Subcutaneous abdominal adipose tissue (tissue), 5 donors: Measurements from ENCODE around the gene LRFN2.

Source experiments
- H3K27ac ChIP-seq: one replicate; pipeline ENCODE4 v1.7.0; 2013; ENCODE audit warnings: low read depth, mild to moderate bottlenecking, inconsistent platforms, low read length, moderate library complexity
- H3K27me3 ChIP-seq, 5 donors: one replicate each; pipeline ENCODE4 v1.7.0; 2013; ENCODE audit warnings: low read length in 5 of 5, inconsistent platforms in 1 of 5; ENCODE audit not compliant: control insufficient read depth in 5 of 5, insufficient read depth in 4 of 5
- H3K36me3 ChIP-seq, 5 donors: one replicate each; pipeline ENCODE4 v1.7.0; 2013; ENCODE audit warnings: low read length in 5 of 5; ENCODE audit not compliant: control insufficient read depth in 5 of 5, insufficient read depth in 5 of 5
- H3K4me1 ChIP-seq, 5 donors: one replicate each; pipeline ENCODE4 v1.7.0; 2013; ENCODE audit warnings: low read length in 5 of 5, mild to moderate bottlenecking in 3 of 5, moderate library complexity in 1 of 5; ENCODE audit not compliant: control insufficient read depth in 5 of 5, insufficient read depth in 5 of 5
- H3K4me3 ChIP-seq, 5 donors: one replicate each; pipeline ENCODE4 v1.7.0; 2013; ENCODE audit warnings: low read length in 5 of 5, low read depth in 1 of 5
- H3K9ac ChIP-seq, 5 donors: one replicate each; pipeline ENCODE4 v1.7.0; 2013; ENCODE audit warnings: low read length in 5 of 5, mild to moderate bottlenecking in 4 of 5, moderate library complexity in 3 of 5
- H3K9me3 ChIP-seq, 5 donors: one replicate each; pipeline ENCODE4 v1.7.0; 2013; ENCODE audit warnings: low read length in 5 of 5; ENCODE audit not compliant: control insufficient read depth in 5 of 5
- donor health status: healthy.
- donor health status: healthy.
- donor health status: healthy.
- donor health status: healthy.
- donor health status: healthy.

Gene LRFN2

DNA sequence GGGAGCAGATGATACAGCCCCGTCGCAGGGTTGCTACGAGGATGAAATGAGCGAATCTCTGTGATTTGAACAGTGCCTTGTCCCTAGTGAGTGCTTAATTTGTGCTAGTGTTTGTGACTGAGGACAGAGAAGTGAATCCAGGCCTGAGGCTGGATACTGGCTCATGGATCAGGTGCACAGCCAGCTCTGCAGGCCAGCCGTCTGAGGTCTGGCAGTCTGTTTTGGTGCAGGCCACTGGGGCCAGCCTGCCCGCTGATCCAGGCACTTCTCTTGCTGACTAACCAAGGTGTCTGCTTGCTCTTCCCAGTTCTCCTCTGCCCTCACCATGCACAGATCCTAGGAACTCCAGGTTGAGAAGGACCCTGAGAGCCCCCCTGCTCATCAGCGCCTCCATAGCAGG, 181.0 kb downstream of the LRFN2 start:
- H3K36me3 ChIP-seq: no peaks in the 10 kb centered on the region

DNA sequence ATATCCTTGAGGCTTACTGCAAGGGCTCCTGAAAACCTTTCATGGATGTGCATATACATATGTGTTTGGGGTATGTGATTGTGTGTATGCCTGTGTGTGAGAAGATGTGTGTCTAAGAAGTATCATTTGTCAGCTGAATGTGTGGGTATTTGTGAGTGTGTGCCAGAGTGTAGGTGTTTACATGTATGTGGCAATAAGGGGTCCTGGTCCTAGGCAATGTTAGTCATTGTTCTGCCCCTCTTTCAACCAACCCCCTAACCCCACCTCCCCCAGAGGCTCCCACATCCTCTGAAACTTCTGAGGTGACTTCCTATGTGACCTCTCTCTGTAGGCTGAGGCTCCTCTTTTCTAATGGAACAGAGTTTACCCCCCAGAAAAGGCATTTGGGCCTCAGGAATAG, 186.4 kb downstream of the LRFN2 start:
- Histone ChIP-seq H3K27me3 (peaks cover 0 to 2% (median 0%) of the 10 kb centered on the region in 5 donors), H3K4me3 (no peak overlapping the region), H3K36me3 (no peaks in the 10 kb centered on the region), H3K9ac (no peak overlapping the region), H3K27ac (no peak overlapping the region), H3K4me1 (peaks cover 0 to 2% (median 0%) of the 10 kb centered on the region in 5 donors), H3K9me3 (peaks cover 0 to 3% (median 0%) of the 10 kb centered on the region in 5 donors)

More for the DNA sequence above, 181.0 kb downstream of the LRFN2 start:
- Histone ChIP-seq H3K27me3 (peaks cover 0 to 7% (median 0%) of the 10 kb centered on the region in 5 donors), H3K4me1 (no peaks in the 10 kb centered on the region), H3K27ac (no peak overlapping the region), H3K4me3 (no peak overlapping the region), H3K9me3 (peaks cover 0 to under 1% (median 0%) of the 10 kb centered on the region in 5 donors), H3K9ac (no peak overlapping the region)

DNA sequence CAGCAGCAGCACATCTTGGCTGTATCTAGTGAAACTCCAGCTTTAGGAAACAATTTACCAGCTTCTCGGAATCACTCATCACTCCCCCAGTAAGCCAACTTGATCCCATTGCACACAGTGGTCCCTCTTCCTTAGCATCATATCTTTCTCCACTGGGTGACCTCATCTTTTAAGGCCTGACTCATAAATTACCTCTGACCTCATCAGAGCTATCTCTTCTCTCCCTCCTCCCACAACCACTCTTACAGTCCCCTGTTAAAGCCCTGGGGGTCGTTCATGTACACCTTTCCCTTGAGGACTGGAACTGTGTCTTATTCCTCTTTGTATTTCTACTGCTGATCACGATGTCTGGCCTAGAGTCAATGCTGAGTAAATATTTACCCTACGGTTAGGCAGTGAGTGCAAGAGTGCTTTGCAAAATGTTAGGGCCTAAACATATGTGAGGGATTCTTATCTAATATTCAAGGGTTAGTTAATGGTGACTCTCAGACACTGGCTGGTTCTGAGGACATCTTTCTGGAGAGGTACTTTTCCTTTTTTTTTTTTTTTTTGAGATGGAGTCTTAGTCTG, 187.2 kb downstream of the LRFN2 start:
- Histone ChIP-seq H3K4me3 (no peak overlapping the region), H3K9me3 (peaks cover 0 to 3% (median 0%) of the 10 kb centered on the region in 5 donors), H3K27ac (no peak overlapping the region), H3K27me3 (peaks cover 0 to 2% (median 0%) of the 10 kb centered on the region in 5 donors), H3K9ac (no peak overlapping the region), H3K36me3 (no peaks in the 10 kb centered on the region), H3K4me1 (peaks cover 0 to 2% (median 0%) of the 10 kb centered on the region in 5 donors)

GRCh38 chr6:40398810-40399477, 188.2 kb downstream of the LRFN2 start:
- Histone ChIP-seq H3K36me3 (no peaks in the 10 kb centered on the region), H3K9me3 (peaks cover 0 to 3% (median 0%) of the 10 kb centered on the region in 5 donors), H3K27me3 (peaks cover 0 to 2% (median 0%) of the 10 kb centered on the region in 5 donors), H3K9ac (no peak overlapping the region), H3K4me1 (peaks cover 0 to 2% (median 0%) of the 10 kb centered on the region in 5 donors), H3K4me3 (no peak overlapping the region), H3K27ac (no peak overlapping the region)

GRCh38 chr6:40398034-40398691, 189.0 kb downstream of the LRFN2 start:
- H3K4me3 ChIP-seq: no peak overlapping the region
- peaks cover 0 to 3% (median 0%) of the 10 kb centered on the region in 5 donors for H3K9me3 ChIP-seq
- H3K36me3 ChIP-seq: no peaks in the 10 kb centered on the region
- no peak overlapping the region for H3K9ac ChIP-seq
- peaks cover 0 to 2% (median 0%) of the 10 kb centered on the region in 5 donors for H3K27me3 ChIP-seq
- no peak overlapping the region for H3K27ac ChIP-seq
- H3K4me1 ChIP-seq: peaks cover 0 to 2% (median 0%) of the 10 kb centered on the region in 5 donors

DNA sequence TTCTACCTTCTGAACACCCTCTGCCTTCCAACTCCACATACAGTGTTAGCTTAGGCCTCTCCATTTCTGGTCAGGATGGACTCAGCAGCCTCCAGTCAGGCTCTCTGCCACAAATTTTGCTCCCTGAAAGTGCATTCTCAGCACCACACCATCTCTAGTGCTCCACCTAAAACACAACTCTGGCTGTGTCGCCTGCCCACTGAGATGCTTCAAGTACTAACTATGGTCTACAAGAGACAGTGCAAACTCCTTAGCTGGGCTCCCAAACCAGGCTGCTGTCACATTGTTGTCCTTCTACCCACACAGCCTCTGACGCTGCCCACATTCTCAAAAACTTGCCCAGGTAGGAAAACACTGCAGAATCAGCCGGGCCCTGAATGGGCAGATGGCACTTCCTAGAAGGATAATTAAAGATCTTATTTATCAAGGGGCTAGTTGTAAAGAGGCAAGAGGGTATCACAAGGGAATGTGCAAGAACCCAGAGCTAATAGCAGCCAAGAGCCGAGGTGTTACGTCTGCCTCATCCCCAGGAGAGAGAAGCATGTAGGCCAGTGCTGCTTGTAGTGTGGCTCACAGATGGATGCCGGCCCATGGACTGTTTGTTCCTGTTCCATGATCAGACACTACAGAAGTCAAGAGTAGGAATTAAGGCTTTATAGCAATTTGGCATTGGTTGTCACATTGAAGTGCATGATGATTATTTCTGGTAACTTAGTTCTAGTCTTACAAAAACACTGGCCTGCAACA, 189.7 kb downstream of the LRFN2 start:
- Histone ChIP-seq H3K9me3 (peaks cover 0 to 3% (median 0%) of the 10 kb centered on the region in 5 donors), H3K4me1 (peaks cover 0 to 2% (median 0%) of the 10 kb centered on the region in 5 donors), H3K27ac (no peak overlapping the region), H3K36me3 (no peaks in the 10 kb centered on the region), H3K9ac (no peak overlapping the region), H3K27me3 (peaks cover 0 to 4% (median 2%) of the 10 kb centered on the region in 5 donors), H3K4me3 (no peak overlapping the region)

DNA sequence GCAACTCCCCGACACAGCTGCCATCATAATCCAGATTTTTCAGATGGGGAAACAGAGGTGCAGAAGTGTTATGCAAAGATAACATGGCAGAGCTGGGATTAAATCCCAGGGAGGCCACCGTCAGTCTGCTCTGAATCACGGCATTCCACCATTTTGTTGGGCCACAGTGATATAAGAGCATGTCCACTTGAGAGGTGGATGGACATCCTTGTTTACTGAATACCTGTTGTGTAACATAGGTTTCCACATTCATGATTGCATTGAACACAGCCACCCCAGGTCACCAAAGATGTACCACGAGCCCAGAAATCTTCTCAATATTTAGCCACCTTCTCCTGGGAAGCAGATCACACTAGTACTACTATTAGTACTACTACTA, 191.5 kb downstream of the LRFN2 start:
- H3K9me3 ChIP-seq: no peaks in the 10 kb centered on the region
- H3K4me3 ChIP-seq: no peak overlapping the region
- no peaks in the 10 kb centered on the region for H3K36me3 ChIP-seq
- no peak overlapping the region for H3K9ac ChIP-seq
- H3K27me3 ChIP-seq: peaks cover 0 to 6% (median 2%) of the 10 kb centered on the region in 5 donors
- H3K27ac ChIP-seq: no peak overlapping the region
- peaks cover 0 to 2% (median 0%) of the 10 kb centered on the region in 5 donors for H3K4me1 ChIP-seq

GRCh38 chr6:40395066-40395697, 192.0 kb downstream of the LRFN2 start:
- no peaks in the 10 kb centered on the region for H3K36me3 ChIP-seq
- no peak overlapping the region for H3K9ac ChIP-seq
- H3K9me3 ChIP-seq: no peaks in the 10 kb centered on the region
- H3K27ac ChIP-seq: no peak overlapping the region
- H3K27me3 ChIP-seq: peaks cover 0 to 9% (median 5%) of the 10 kb centered on the region in 5 donors
- H3K4me3 ChIP-seq: no peak overlapping the region
- H3K4me1 ChIP-seq: peaks cover 0 to 2% (median 0%) of the 10 kb centered on the region in 5 donors

GRCh38 chr6:40394381-40394780, 192.8 kb downstream of the LRFN2 start:
- H3K9ac ChIP-seq: no peak overlapping the region
- no peaks in the 10 kb centered on the region for H3K9me3 ChIP-seq
- H3K36me3 ChIP-seq: no peaks in the 10 kb centered on the region
- no peak overlapping the region for H3K4me3 ChIP-seq
- no peak overlapping the region for H3K27ac ChIP-seq
- peaks cover 0 to 2% (median 0%) of the 10 kb centered on the region in 5 donors for H3K4me1 ChIP-seq
- H3K27me3 ChIP-seq: peaks cover 0 to 9% (median 5%) of the 10 kb centered on the region in 5 donors
